Measurements from ENCODE around the gene SMPDL3B.

Gene SMPDL3B

GRCh38 chr1:27958513-27958912 is 23.7 kb downstream of the SMPDL3B start:
- TF ChIP-seq CTCF (IDR thresholded peaks at IDR 0.05; ENCODE audit: extremely low read depth, insufficient read depth, missing control alignments) = no peak
- in situ Hi-C loops (cut with MboI; ENCODE audit: low pct_unique_long_range_greater_than_20kb, low sequenced_read_pairs, unreplicated experiment) = no loop called here
- DNase-seq (ENCODE audit: low spot score) = no peak

GRCh38 chr1:27959792-27960603 is 25.2 kb downstream of the SMPDL3B start, which contains the start of gene XKR8:
TSS of gene XKR8 (plus strand) at chr1:27959973. CDS start at chr1:27960070, 97 bp downstream.
- in situ Hi-C loops (cut with MboI; ENCODE audit: low pct_unique_long_range_greater_than_20kb, low sequenced_read_pairs, unreplicated experiment) = loop anchor here (10.0 kb wide), 1 partner anchor 95 kb away; no protein-coding TSS in a partner anchor
- peak; percentile 59 for TF ChIP-seq CTCF (IDR thresholded peaks at IDR 0.05; ENCODE audit: extremely low read depth, insufficient read depth, missing control alignments)
- DNase-seq (ENCODE audit: low spot score) = peak; percentile 97

- TF ChIP-seq CTCF (IDR thresholded peaks at IDR 0.05; ENCODE audit: extremely low read depth, insufficient read depth, missing control alignments) = no peak
- in situ Hi-C loops (cut with MboI; ENCODE audit: low pct_unique_long_range_greater_than_20kb, low sequenced_read_pairs, unreplicated experiment) = loop anchor here (10.0 kb wide), 1 partner anchor 96 kb away; no protein-coding TSS in a partner anchor
- peak; percentile 37 for DNase-seq (ENCODE audit: low spot score)
These were observed 26.2 kb downstream of the SMPDL3B start for GRCh38 chr1:27960762-27961645.

GRCh38 chr1:27961646-27962221 is 26.9 kb downstream of the SMPDL3B start:
- in situ Hi-C loops (cut with MboI; ENCODE audit: low pct_unique_long_range_greater_than_20kb, low sequenced_read_pairs, unreplicated experiment) = loop anchor here (10.0 kb wide), 1 partner anchor 97 kb away; no protein-coding TSS in a partner anchor
- TF ChIP-seq CTCF (IDR thresholded peaks at IDR 0.05; ENCODE audit: extremely low read depth, insufficient read depth, missing control alignments) = no peak
- DNase-seq (ENCODE audit: low spot score) = no peak

- DNase-seq (ENCODE audit: low spot score) = no peak
- in situ Hi-C loops (cut with MboI; ENCODE audit: low pct_unique_long_range_greater_than_20kb, low sequenced_read_pairs, unreplicated experiment) = loop anchor here (10.0 kb wide), 1 partner anchor 99 kb away; no protein-coding TSS in a partner anchor
- no peak for TF ChIP-seq CTCF (IDR thresholded peaks at IDR 0.05; ENCODE audit: extremely low read depth, insufficient read depth, missing control alignments)
These were observed 28.6 kb downstream of the SMPDL3B start for GRCh38 chr1:27963393-27963792.

All from GM13977 (cell line).